Endothelial cell of umbilical vein (primary cell): ENCODE results near the gene GCLC. TPM values are rescaled to one million over a fixed set of nuclear protein-coding genes. Genes with fewer than 3 reads are reported as not detected.

Experiments
- BruUV-seq: library from RNA; stranded (reverse); fragments of 400-500 nt; replicated peaks from 2 replicates; lab custom pipeline; 2021; lab: Mats Ljungman, UMichigan
- CTCF ChIA-PET: fragments of 300-600, 350-600 bp; sonication (Branson Sonifier 250); formaldehyde crosslinking; loops from one replicate; lab custom pipeline; 2021; ENCODE audit warnings: antibody characterized with exemption, inconsistent platforms; lab: Charles Lee
- POLR2A ChIA-PET: fragments of 300-600, 350-600 bp; sonication (Branson Sonifier 250); formaldehyde crosslinking; loops from one replicate; lab custom pipeline; 2021; ENCODE audit warnings: antibody characterized with exemption, inconsistent platforms; lab: Charles Lee
- DNase-seq: peaks from one replicate; pipeline ENCODE4 v3.0.0-alpha.2; 2011; ENCODE audit warnings: low read depth, low spot score
- FAIRE-seq: peaks from 2 replicates; lab custom pipeline; 2011; peaks lifted over from hg19 to GRCh38; lab: Jason Lieb, UNC
- H2AFZ ChIP-seq: 2 replicates; pipeline ENCODE4 v1.6.0; 2012; ENCODE audit warnings: low read depth, low read length, control low read depth, inconsistent platforms
- H3K27ac ChIP-seq: 2 replicates; pipeline ENCODE4 v1.5.1; 2011; ENCODE audit warnings: low read depth, mild to moderate bottlenecking, control low read depth, low read length, moderate library complexity; ENCODE audit not compliant: insufficient read depth
- H3K27me3 ChIP-seq, 2 experiments: 2 replicates each; pipeline versions ENCODE4 v1.6.0 to v1.6.1; 2011; ENCODE audit warnings: low read length in 2 of 2, mixed read lengths in 1 of 2; ENCODE audit not compliant: control insufficient read depth in 2 of 2, insufficient read depth in 2 of 2
- H3K36me3 ChIP-seq, 2 experiments: 2 replicates in 1 of 2; 3 replicates in 1 of 2; pipeline ENCODE4 v1.5.1; 2011; ENCODE audit warnings: low read length in 2 of 2, mild to moderate bottlenecking in 1 of 2, moderate library complexity in 1 of 2; ENCODE audit not compliant: control insufficient read depth in 2 of 2, insufficient read depth in 2 of 2; ENCODE audit errors: extremely low read depth in 1 of 2
- H3K4me1 ChIP-seq: 3 replicates; pipeline ENCODE4 v1.5.1; 2011; ENCODE audit warnings: mild to moderate bottlenecking, low read length; ENCODE audit not compliant: control insufficient read depth, insufficient read depth; ENCODE audit errors: extremely low read depth
- H3K4me2 ChIP-seq: 2 replicates; pipeline ENCODE4 v1.6.1; 2011; ENCODE audit warnings: low read length, control low read depth, mixed read lengths; ENCODE audit not compliant: insufficient read depth
- H3K4me3 ChIP-seq, 3 experiments: fragments of 200-600 bp in 1 of 3; sonication (generic), shearing (Covaris generic) in 1 of 3; replicated peaks in 1 of 3; 2 replicates each; pipeline ENCODE4 v1.5.1; 2011 to 2016; ENCODE audit warnings: control low read depth in 3 of 3, low read length in 3 of 3, mild to moderate bottlenecking in 2 of 3, inconsistent platforms in 1 of 3, low read depth in 1 of 3, moderate library complexity in 1 of 3; ENCODE audit not compliant: insufficient read depth in 1 of 3
- H3K79me2 ChIP-seq: 2 replicates; pipeline ENCODE4 v1.6.0; 2012; ENCODE audit warnings: low read length, inconsistent platforms; ENCODE audit not compliant: control insufficient read depth, insufficient read depth
- H3K9ac ChIP-seq: replicated peaks from 2 replicates; pipeline ENCODE3; 2011; ENCODE audit warnings: low read length, control low read depth; ENCODE audit not compliant: insufficient read depth; ENCODE audit errors: extremely low read depth
- H3K9me1 ChIP-seq: replicated peaks from 3 replicates; pipeline ENCODE4 v1.6.0; 2011; ENCODE audit warnings: mild to moderate bottlenecking, low read length; ENCODE audit not compliant: control insufficient read depth, insufficient read depth; ENCODE audit errors: extremely low read depth
- H3K9me3 ChIP-seq: replicated peaks from 2 replicates; pipeline ENCODE4 v1.5.1; 2012; ENCODE audit warnings: low read length, inconsistent platforms; ENCODE audit not compliant: control insufficient read depth, insufficient read depth
- H4K20me1 ChIP-seq: replicated peaks from 2 replicates; pipeline ENCODE3; 2011; ENCODE audit warnings: mild to moderate bottlenecking, low read length; ENCODE audit not compliant: control insufficient read depth, insufficient read depth; ENCODE audit errors: extremely low read depth
- CTCF ChIP-seq, 2 donors: IDR thresholded peaks; 1 replicate in 1 of 2; 2 replicates in 1 of 2; pipeline ENCODE4 v1.5.1; 2011; ENCODE audit warnings: low read length in 2 of 2, mild to moderate bottlenecking in 2 of 2, moderate library complexity in 2 of 2, control low read depth in 1 of 2, inconsistent platforms in 1 of 2, low read depth in 1 of 2; ENCODE audit not compliant: insufficient read depth in 1 of 2; ENCODE audit errors: extremely low read depth in 1 of 2
- EZH2 ChIP-seq: IDR thresholded peaks from 2 replicates; pipeline ENCODE4 v1.6.1; 2012; ENCODE audit warnings: borderline replicate concordance, low read depth, mild to moderate bottlenecking, moderate library complexity, low read length, inconsistent platforms; ENCODE audit not compliant: severe bottlenecking
- FOS ChIP-seq: IDR thresholded peaks from 2 replicates; pipeline ENCODE4 v1.6.1; 2011; ENCODE audit warnings: mild to moderate bottlenecking, low read length, moderate library complexity, borderline replicate concordance; ENCODE audit not compliant: insufficient read depth
- GATA2 ChIP-seq: IDR thresholded peaks from 2 replicates; pipeline ENCODE4 v1.7.0; 2011; ENCODE audit warnings: low read depth, mild to moderate bottlenecking, moderate library complexity, mixed read lengths, low read length; ENCODE audit not compliant: insufficient read length, insufficient read depth
- JUN ChIP-seq: IDR thresholded peaks from 2 replicates; pipeline ENCODE4 v1.6.1; 2011; ENCODE audit warnings: borderline replicate concordance, low read depth; ENCODE audit not compliant: insufficient read length, insufficient read depth
- MAX ChIP-seq: IDR thresholded peaks from 2 replicates; pipeline ENCODE4 v1.6.1; 2011; ENCODE audit not compliant: insufficient read depth, insufficient read length
- MYC ChIP-seq: IDR thresholded peaks from one replicate; pipeline ENCODE4 v1.6.1; 2011; ENCODE audit warnings: mild to moderate bottlenecking, low read depth, low read length
- POLR2A ChIP-seq: IDR thresholded peaks from 2 replicates; pipeline ENCODE4 v1.6.1; 2012; ENCODE audit warnings: low read depth, mild to moderate bottlenecking, control low read depth, low read length
- POLR2AphosphoS5 ChIP-seq: IDR thresholded peaks from 2 replicates; pipeline ENCODE4 v1.6.1; 2012; ENCODE audit warnings: low read depth, mild to moderate bottlenecking, control low read depth, low read length, moderate library complexity; ENCODE audit not compliant: insufficient read depth
- dilution Hi-C: fragments of 300-500 bp; cut with MboI; formaldehyde crosslinking; loops from one replicate; pipeline ENCODE4 v1.15.0; 2019; ENCODE audit warnings: low sequenced_read_pairs; ENCODE audit not compliant: extremely low pct_ligation_motif_present
- intact Hi-C: fragments of 100-400 bp; cut with micrococcal nuclease; formaldehyde crosslinking; loops from one replicate; pipeline ENCODE4 v1.10.0; 2022
- polyA plus RNA-seq, 4 experiments: library from polyadenylated mRNA; depleted of rRNA in 3 of 4; stranded (reverse) in 3 of 4; unstranded in 1 of 4; fragments of >200 nt; gene quantifications; 2 replicates each; pipeline versions ENCODE4 v1.2.1 to v1.2.3, GENCODE V29; 2011 to 2012; ENCODE audit warnings: missing spikeins in 1 of 4
- total RNA-seq: library from RNA; stranded (reverse); gene quantifications from 2 replicates; pipeline ENCODE4 v1.2.3, GENCODE V29; 2021

The GCLC gene
- total and polyA plus RNA-seq, 2 donors (not counting 3 experiments of a cell fraction or from before 2014, with no cell fraction given), result 7.3 to 22.8 TPM

GRCh38 chr6:53461041-53461656, 83.8 kb downstream of the GCLC start:
- H3K4me2 ChIP-seq, result no peak overlapping the region

More at GRCh38 chr6:53461041-53461656, 83.8 kb downstream of the GCLC start:
- dilution Hi-C loops, result no loop called here
- no peaks in the 10 kb centered on the region for H3K9me3 ChIP-seq
- intact Hi-C loops, result no loop called here
- FAIRE-seq, result no peak
- no peak overlapping the region for H3K4me3 ChIP-seq
- no peak overlapping the region for H2AFZ ChIP-seq
- TF ChIP-seq FOS (no peak), CTCF (IDR thresholded peaks at IDR 0.05; ENCODE audit: extremely low read depth in 1 of 2, insufficient read depth in 1 of 2, low read depth in 1 of 2, low read length in 2 of 2) (no peak), MYC (no peak), GATA2 (no peak), POLR2A (no peak), JUN (no peak), POLR2AphosphoS5 (no peak), MAX (no peak), EZH2 (no peak)
- no TSS peak for BruUV-seq
- CTCF ChIA-PET, result no interaction called here
- no peaks in the 10 kb centered on the region for H3K9me1 ChIP-seq
- POLR2A ChIA-PET, result no interaction called here
- no peak overlapping the region for H3K9ac ChIP-seq
- H3K4me1 ChIP-seq, result no peaks in the 10 kb centered on the region
- no peaks in the 10 kb centered on the region for H4K20me1 ChIP-seq
- no peaks in the 10 kb centered on the region for H3K79me2 ChIP-seq
- H3K36me3 ChIP-seq, result no peaks in the 10 kb centered on the region
- H3K27ac ChIP-seq, result no peak overlapping the region
- no peak for DNase-seq
- H3K27me3 ChIP-seq, result peaks cover 1 to 6% of the 10 kb centered on the region in 2 experiments
